H1 (cell line): ENCODE measurements around the gene PLAC1. TPM values are rescaled to one million over a fixed set of nuclear protein-coding genes. Genes with fewer than 3 reads are reported as not detected.

ENCODE experiments used
- CTCF ChIA-PET: fragments of 300-600 bp; sonication (Branson Sonifier 250); formaldehyde crosslinking; loops from one replicate; lab custom pipeline; 2021; ENCODE audit not compliant: partially characterized antibody; lab: Charles Lee
- POLR2A ChIA-PET: fragments of 300-600 bp; sonication (Branson Sonifier 250); formaldehyde crosslinking; loops from one replicate; lab custom pipeline; 2021; ENCODE audit warnings: inconsistent platforms; ENCODE audit not compliant: partially characterized antibody; lab: Charles Lee
- DNase-seq, 2 experiments: peaks; one replicate each; pipeline versions ENCODE4 v3.0.0 to v3.0.0-alpha.2; 2010 to 2022; ENCODE audit warnings: low spot score in 2 of 2, low read depth in 1 of 2, mixed read lengths in 1 of 2
- FAIRE-seq: peaks from 2 replicates; lab custom pipeline; 2011; peaks lifted over from hg19 to GRCh38; lab: Jason Lieb, UNC
- H2AFZ ChIP-seq: 2 replicates; pipeline ENCODE4 v1.8.1; 2012; ENCODE audit warnings: low read length, inconsistent platforms
- H2AK5ac ChIP-seq: 2 replicates; pipeline ENCODE4 v1.6.1; 2013; ENCODE audit warnings: low read depth, low read length
- H2BK120ac ChIP-seq: replicated peaks from 2 replicates; pipeline ENCODE3; 2013; ENCODE audit warnings: low read depth, low read length, inconsistent platforms
- H2BK12ac ChIP-seq: 2 replicates; pipeline ENCODE4 v1.6.1; 2013; ENCODE audit warnings: low read depth, low read length
- H2BK15ac ChIP-seq: 2 replicates; pipeline ENCODE4 v1.6.1; 2013; ENCODE audit warnings: low read length
- H2BK20ac ChIP-seq: 2 replicates; pipeline ENCODE4 v1.6.1; 2013; ENCODE audit warnings: low read length
- H2BK5ac ChIP-seq: 2 replicates; pipeline ENCODE4 v1.6.1; 2013; ENCODE audit warnings: low read depth, low read length
- H3K14ac ChIP-seq: 2 replicates; pipeline ENCODE4 v1.6.1; 2013; ENCODE audit warnings: inconsistent platforms; ENCODE audit not compliant: insufficient read length
- H3K18ac ChIP-seq: 2 replicates; pipeline ENCODE4 v1.6.1; 2013; ENCODE audit warnings: low read length; ENCODE audit errors: extremely low read depth
- H3K23ac ChIP-seq: 2 replicates; pipeline ENCODE4 v1.6.1; 2013; ENCODE audit warnings: inconsistent platforms; ENCODE audit not compliant: insufficient read length
- H3K23me2 ChIP-seq: 2 replicates; pipeline ENCODE4 v1.6.1; 2013; ENCODE audit warnings: low read depth, low read length
- H3K27ac ChIP-seq: 2 replicates; pipeline ENCODE4 v1.6.1; 2011; ENCODE audit warnings: low read depth, low read length, inconsistent platforms
- H3K27me3 ChIP-seq, 4 experiments: replicated peaks in 1 of 4; 1 replicate in 1 of 4; 2 replicates in 3 of 4; pipeline versions ENCODE4 v1.6.1 to v1.8.1; 2011 to 2013; ENCODE audit warnings: low read length in 3 of 4, mild to moderate bottlenecking in 3 of 4, inconsistent platforms in 2 of 4, mixed read lengths in 2 of 4, moderate library complexity in 1 of 4; ENCODE audit not compliant: control insufficient read depth in 3 of 4, insufficient read depth in 3 of 4; ENCODE audit errors: extremely low read depth in 1 of 4
- H3K36me3 ChIP-seq, 4 experiments: 2 replicates each; pipeline versions ENCODE4 v1.6.1 to v1.8.1; 2011 to 2013; ENCODE audit warnings: mild to moderate bottlenecking in 4 of 4, low read length in 3 of 4, moderate library complexity in 2 of 4, control low read depth in 1 of 4, inconsistent platforms in 1 of 4; ENCODE audit not compliant: insufficient read depth in 4 of 4, control insufficient read depth in 2 of 4
- H3K4ac ChIP-seq: replicated peaks from 2 replicates; pipeline ENCODE3; 2013; ENCODE audit warnings: low read length, low read depth, mixed read lengths, inconsistent platforms; ENCODE audit not compliant: insufficient read length
- H3K4me1 ChIP-seq, 4 experiments: replicated peaks in 1 of 4; 1 replicate in 1 of 4; 2 replicates in 3 of 4; pipeline versions ENCODE4 v1.6.1 to v1.8.1; 2011 to 2013; ENCODE audit warnings: low read length in 3 of 4, inconsistent platforms in 2 of 4, mixed read lengths in 1 of 4; ENCODE audit not compliant: insufficient read depth in 4 of 4, control insufficient read depth in 3 of 4
- H3K4me2 ChIP-seq, 2 experiments: 2 replicates each; pipeline versions ENCODE4 v1.6.1 to v1.8.1; 2011 to 2013; ENCODE audit warnings: low read depth in 2 of 2, low read length in 2 of 2, control low read depth in 1 of 2, inconsistent platforms in 1 of 2, mild to moderate bottlenecking in 1 of 2; ENCODE audit not compliant: insufficient read depth in 1 of 2
- H3K4me3 ChIP-seq, 4 experiments: fragments of 200-600, 300-600 bp in 1 of 4; sonication (generic), shearing (Covaris generic), sonication (Bioruptor Twin) in 1 of 4; 2 replicates each; pipeline versions ENCODE4 v1.5.1 to v1.8.1; 2011 to 2016; ENCODE audit warnings: low read length in 4 of 4, low read depth in 3 of 4, control low read depth in 2 of 4, inconsistent platforms in 2 of 4, mild to moderate bottlenecking in 2 of 4, mixed read lengths in 1 of 4, moderate library complexity in 1 of 4; ENCODE audit not compliant: insufficient read depth in 2 of 4; ENCODE audit errors: extremely low read depth in 1 of 4
- H3K56ac ChIP-seq: replicated peaks from 2 replicates; pipeline ENCODE3; 2013; ENCODE audit warnings: low read depth, mild to moderate bottlenecking, mixed read lengths, low read length, inconsistent platforms; ENCODE audit not compliant: insufficient read length
- H3K79me1 ChIP-seq: 2 replicates; pipeline ENCODE4 v1.6.1; 2013; ENCODE audit warnings: low read depth, low read length, control low read depth
- H3K79me2 ChIP-seq, 2 experiments: 2 replicates each; pipeline versions ENCODE4 v1.6.1 to v1.8.1; 2012 to 2013; ENCODE audit warnings: low read length in 2 of 2, mild to moderate bottlenecking in 2 of 2, inconsistent platforms in 1 of 2; ENCODE audit not compliant: insufficient read depth in 2 of 2, control insufficient read depth in 1 of 2
- H3K9ac ChIP-seq, 4 experiments: replicated peaks in 1 of 4; 1 replicate in 1 of 4; 2 replicates in 3 of 4; pipeline versions ENCODE4 v1.6.1 to v1.8.1; 2011 to 2013; ENCODE audit warnings: low read depth in 3 of 4, low read length in 3 of 4, control low read depth in 2 of 4, mild to moderate bottlenecking in 2 of 4, moderate library complexity in 2 of 4, inconsistent platforms in 1 of 4; ENCODE audit errors: extremely low read depth in 1 of 4
- H3K9me3 ChIP-seq, 2 experiments: 2 replicates each; pipeline versions ENCODE4 v1.6.1 to v1.8.1; 2012 to 2013; ENCODE audit warnings: mild to moderate bottlenecking in 2 of 2, moderate library complexity in 2 of 2, control low read depth in 1 of 2, inconsistent platforms in 1 of 2, low read depth in 1 of 2, low read length in 1 of 2, mixed read lengths in 1 of 2; ENCODE audit not compliant: insufficient read depth in 2 of 2
- H4K20me1 ChIP-seq, 2 experiments: replicated peaks in 1 of 2; 2 replicates each; pipeline versions ENCODE3 to v1.8.1; 2011 to 2013; ENCODE audit warnings: inconsistent platforms in 2 of 2, low read length in 2 of 2, mild to moderate bottlenecking in 1 of 2; ENCODE audit not compliant: insufficient read depth in 2 of 2, control insufficient read depth in 1 of 2
- H4K5ac ChIP-seq: 2 replicates; pipeline ENCODE4 v1.6.1; 2013; ENCODE audit warnings: low read length, low read depth, mixed read lengths, inconsistent platforms; ENCODE audit not compliant: insufficient read length
- H4K8ac ChIP-seq: 2 replicates; pipeline ENCODE4 v1.8.0; 2013; ENCODE audit warnings: mild to moderate bottlenecking, moderate library complexity, low read length, inconsistent platforms; ENCODE audit not compliant: insufficient read depth; ENCODE audit errors: extremely low read depth
- H4K91ac ChIP-seq: replicated peaks from 2 replicates; pipeline ENCODE3; 2013; ENCODE audit warnings: low read length, mixed read lengths, inconsistent platforms; ENCODE audit not compliant: insufficient read length
- ASH2L ChIP-seq: fragments of 200-600, 300-600 bp; sonication (generic); IDR thresholded peaks from one replicate; pipeline ENCODE4 v1.7.1; 2017; ENCODE audit warnings: low read length
- ATF2 ChIP-seq: IDR thresholded peaks from 2 replicates; pipeline ENCODE4 v1.6.1; 2012; ENCODE audit warnings: low read length, inconsistent platforms
- BACH1 ChIP-seq: IDR thresholded peaks from 2 replicates; pipeline ENCODE4 v1.6.1; 2012; ENCODE audit warnings: low read length, improper control_type of control experiment
- CEBPB ChIP-seq: IDR thresholded peaks from 2 replicates; pipeline ENCODE4 v1.6.1; 2012; ENCODE audit warnings: low read depth, low read length
- GABPA ChIP-seq: IDR thresholded peaks from 2 replicates; pipeline ENCODE4 v1.6.1; 2011; ENCODE audit warnings: mild to moderate bottlenecking, low read length, moderate library complexity, borderline replicate concordance; ENCODE audit not compliant: insufficient read depth
- GTF2F1 ChIP-seq: IDR thresholded peaks from 2 replicates; pipeline ENCODE4 v1.6.1; 2012; ENCODE audit warnings: low read depth, low read length, improper control_type of control experiment, borderline replicate concordance
- JUND ChIP-seq: IDR thresholded peaks from 2 replicates; pipeline ENCODE4 v1.6.1; 2011; ENCODE audit warnings: mild to moderate bottlenecking, improper control_type of control experiment, low read length
- KDM1A ChIP-seq: fragments of 200-600, 300-600 bp; sonication (generic); IDR thresholded peaks from 2 replicates; pipeline ENCODE4 v1.7.1; 2016; ENCODE audit warnings: mild to moderate bottlenecking, low read length, borderline replicate concordance
- POLR2A ChIP-seq, 2 experiments: IDR thresholded peaks; 1 replicate in 1 of 2; 2 replicates in 1 of 2; pipeline ENCODE4 v1.6.1; 2011; ENCODE audit warnings: low read depth in 2 of 2, low read length in 2 of 2, mild to moderate bottlenecking in 2 of 2; ENCODE audit errors: control extremely low read depth in 1 of 2
- RFX5 ChIP-seq: IDR thresholded peaks from 2 replicates; pipeline ENCODE4 v1.6.1; 2011; ENCODE audit warnings: low read depth, low read length, improper control_type of control experiment, borderline replicate concordance
- TAF7 ChIP-seq: optimal IDR thresholded peaks from 2 replicates; pipeline ENCODE3; 2011; ENCODE audit warnings: low read depth, mild to moderate bottlenecking, inconsistent platforms, low read length, moderate library complexity, borderline replicate concordance
- WGBS, 2 experiments: shearing (Covaris generic) in 1 of 2; methylation state at CpG; one replicate each; pipeline versions ENCODE4 v1.1.6 to v1.1.7; 2013 to 2015; ENCODE audit warnings: low lambda C conversion rate in 2 of 2, mixed read lengths in 2 of 2, inconsistent platforms in 1 of 2, low coverage in 1 of 2, missing lambda C conversion rate in 1 of 2; ENCODE audit not compliant: insufficient replicate concordance in 2 of 2, insufficient coverage in 1 of 2, insufficient read length in 1 of 2; ENCODE audit errors: extremely low coverage in 1 of 2, missing lambda C conversion rate in 1 of 2; 5-methylcytosine and 5-hydroxymethylcytosine counted together
- polyA plus RNA-seq, 7 experiments: library from polyadenylated mRNA; depleted of rRNA in 3 of 7; stranded (reverse) in 5 of 7; unstranded in 2 of 7; fragments of >200 nt in 5 of 7; fragments of 200-250 nt in 2 of 7; gene quantifications; 1 replicate in 5 of 7; 2 replicates in 1 of 7; 4 replicates in 1 of 7; pipeline versions ENCODE4 v1.2.1 to v1.2.3, GENCODE V29; 2011 to 2013; ENCODE audit warnings: missing spikeins in 2 of 7, mixed read lengths in 2 of 7
- total RNA-seq: library from RNA; stranded (reverse); fragmentation: NEBNext Ultra II Directional; extraction: Animal tissue kit (Norgen Biotek cat#: 25700); gene quantifications from 2 replicates; pipeline ENCODE4 v1.2.1, GENCODE V29; 2021

PLAC1 gene
- total and polyA plus RNA-seq, 2 of the 8 experiments (the other 6 are each of a cell fraction or from before 2014, with no cell fraction given): 1.8 TPM; not detected in 1

DNA sequence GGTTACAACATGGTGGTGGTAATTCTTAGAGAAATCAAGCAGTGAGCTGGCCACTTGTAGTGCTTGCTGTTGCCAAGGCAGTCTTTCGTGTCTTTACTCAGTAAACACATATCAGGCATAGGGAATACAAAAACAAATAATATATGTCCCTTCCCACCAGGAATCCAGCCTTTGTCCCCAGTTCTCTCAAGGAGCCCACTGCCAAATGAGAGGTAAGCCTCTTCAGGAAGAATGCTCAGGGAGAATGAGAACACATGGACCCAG lies 421 bp upstream of the PLAC1 start:
- FAIRE-seq (no peak), DNase-seq (no peak)
- Histone ChIP-seq H2BK120ac (no peak overlapping the region), H3K56ac (no peak overlapping the region), H3K36me3 (no peaks in the 10 kb centered on the region), H3K23me2 (no peaks in the 10 kb centered on the region; the same call in 1 of the 2 replicates), H3K79me1 (no peaks in the 10 kb centered on the region), H3K4me1 (peaks cover 0 to 3% (median under 1%) of the 10 kb centered on the region in 4 experiments; a peak in 2 of 7 replicates), H3K79me2 (no peaks in the 10 kb centered on the region), H4K5ac (no peak overlapping the region), H3K9ac (no peak overlapping the region), H2AFZ (no peak overlapping the region), H2BK20ac (no peak overlapping the region), H3K9me3 (no peaks in the 10 kb centered on the region), H2BK12ac (no peak overlapping the region), H3K14ac (no peak overlapping the region), H3K4me3 (no peak overlapping the region), H4K91ac (no peak overlapping the region), H3K27me3 (no peaks in the 10 kb centered on the region), H3K23ac (no peak overlapping the region), H3K27ac (no peak overlapping the region), H2BK15ac (no peak overlapping the region), H4K20me1 (no peaks in the 10 kb centered on the region), H3K4ac (no peak overlapping the region), H3K18ac (no peak overlapping the region), H4K8ac (no peak overlapping the region), H2AK5ac (no peak overlapping the region)
- ChIA-PET CTCF (interaction anchor here (0.8 kb wide), 1 partner anchor 25 kb away, joined by 3 read pairs; no protein-coding TSS in a partner anchor), POLR2A (no interaction called here)
- 50% methylated on average over 1 of the region's 1 CpG; no CpG with 5 or more reads in 1 of the 2 experiments for WGBS, 2 experiments
- TF ChIP-seq BACH1 (no peak), POLR2A (IDR thresholded peaks at IDR 0.05; ENCODE audit: control extremely low read depth in 1 of 2, low read depth in 2 of 2, low read length in 2 of 2) (no peak), GABPA (no peak), RFX5 (no peak), ASH2L (no peak), CEBPB (no peak), JUND (no peak), ATF2 (no peak), TAF7 (no peak), KDM1A (no peak), GTF2F1 (no peak)
- TF ChIP-seq, all 59 proteins: peak for 0
- Histone ChIP-seq H3K4me2 (no peak overlapping the region), H2BK5ac (no peak overlapping the region)
